Right atrium auricular region (tissue), 2 donors: Measurements from ENCODE around the gene AASDHPPT. TPM values are rescaled to one million over a fixed set of nuclear protein-coding genes. Genes with fewer than 3 reads are reported as not detected.

ENCODE experiments used
- DNase-seq: peaks from one replicate; pipeline ENCODE4 v3.0.0-alpha.2; 2019; ENCODE audit warnings: low spot score
- H3K27ac ChIP-seq, 2 donors: fragments of 200-600 bp; sonication (generic); 1 replicate in 1 of 2; 2 replicates in 1 of 2; pipeline ENCODE4 v1.5.1; 2016 to 2019
- H3K27me3 ChIP-seq, 2 donors: fragments of 200-600 bp; sonication (generic); one replicate each; pipeline versions ENCODE4 v1.5.1 to v1.6.0; 2017 to 2019
- H3K36me3 ChIP-seq: fragments of 200-600 bp; sonication (generic); one replicate; pipeline ENCODE4 v1.5.1; 2016
- H3K4me1 ChIP-seq, 2 donors: fragments of 200-600 bp; sonication (generic); one replicate each; pipeline versions ENCODE4 v1.5.1 to v1.6.0; 2017 to 2019
- H3K4me3 ChIP-seq, 2 donors: fragments of 200-600 bp; sonication (generic); 1 replicate in 1 of 2; 2 replicates in 1 of 2; pipeline ENCODE4 v1.5.1; 2017 to 2019; ENCODE audit warnings: mild to moderate bottlenecking in 1 of 2, moderate library complexity in 1 of 2
- H3K9me3 ChIP-seq, 2 donors: fragments of 200-600 bp; sonication (generic); one replicate each; pipeline ENCODE4 v1.5.1; 2019
- CTCF ChIP-seq, 2 donors: fragments of 200-600 bp; sonication (generic); IDR thresholded peaks; one replicate each; pipeline ENCODE4 v1.5.1; 2019; ENCODE audit warnings: antibody characterized with exemption in 2 of 2
- total RNA-seq, 2 donors: library from RNA; depleted of rRNA; stranded (reverse); fragments of >200 nt; gene quantifications; one replicate each; pipeline ENCODE4 v1.1.0, GENCODE V29; 2016

Gene AASDHPPT
- total RNA-seq, 2 donors from 2014 or later: 29.9 to 42.7 TPM

DNA sequence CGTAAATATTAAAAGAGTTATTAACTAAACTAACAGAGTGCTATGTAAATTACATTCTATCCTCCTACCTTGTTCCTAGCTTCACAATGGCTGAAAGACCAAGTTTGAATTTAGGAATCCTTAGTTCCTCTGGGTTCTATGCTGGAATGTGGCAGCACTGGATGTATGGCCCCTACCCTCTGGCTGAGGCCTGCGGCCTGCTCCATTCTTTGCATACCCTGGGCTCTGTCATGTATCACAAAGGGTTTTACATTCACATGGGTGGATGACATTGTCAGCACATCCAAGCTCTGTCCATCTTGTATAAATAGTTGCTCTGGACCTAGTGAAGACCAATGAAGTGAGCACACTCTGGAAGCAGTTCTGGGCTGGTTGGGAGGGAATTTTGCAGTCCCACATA lies 54.5 kb downstream of the AASDHPPT start:
- no peak overlapping the region for H3K4me3 ChIP-seq
- no peaks in the 10 kb centered on the region for H3K27me3 ChIP-seq
- H3K4me1 ChIP-seq: no peaks in the 10 kb centered on the region
- DNase-seq: no peak
- H3K36me3 ChIP-seq: no peaks in the 10 kb centered on the region
- H3K27ac ChIP-seq: no peak overlapping the region
- TF ChIP-seq CTCF (IDR thresholded peaks at IDR 0.05): no peak
- H3K9me3 ChIP-seq: no peaks in the 10 kb centered on the region

DNA sequence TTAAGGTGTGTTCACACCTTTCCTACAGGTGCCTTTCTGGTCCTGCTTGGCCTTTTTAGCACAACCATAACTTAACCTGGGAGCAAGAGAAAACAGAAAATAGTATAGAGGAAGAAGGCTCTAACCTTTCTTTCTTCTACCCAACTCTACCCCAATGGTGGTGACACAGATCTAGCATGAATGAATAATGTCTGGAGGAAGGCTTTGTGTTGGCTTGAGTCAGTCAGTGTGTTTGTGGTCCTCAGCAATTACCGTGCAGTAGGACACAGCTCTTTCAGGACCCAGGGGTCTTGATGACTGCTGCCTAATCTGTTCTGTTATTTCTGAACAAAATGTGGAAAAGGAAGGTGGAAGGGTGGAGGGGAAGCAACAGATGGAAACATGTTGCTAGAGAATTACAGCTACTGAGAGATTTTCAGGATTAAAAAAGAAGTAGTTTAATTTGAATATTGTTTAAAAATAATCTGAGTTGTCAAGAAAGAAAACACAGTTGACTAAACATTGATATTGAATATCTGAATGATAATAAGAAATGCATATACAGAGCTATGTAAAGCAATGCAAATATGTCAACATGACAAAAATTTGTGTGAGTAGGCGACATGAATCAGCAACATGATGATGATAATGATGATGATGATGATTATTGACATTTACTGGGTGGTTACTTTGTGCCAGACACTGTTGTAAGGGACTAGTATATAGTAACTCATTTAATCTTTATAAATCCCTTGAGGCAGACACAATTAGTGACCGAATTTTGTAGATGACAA lies 55.3 kb downstream of the AASDHPPT start:
- H3K27ac ChIP-seq: no peak overlapping the region
- H3K4me3 ChIP-seq: no peak overlapping the region
- H3K9me3 ChIP-seq: no peaks in the 10 kb centered on the region
- no peaks in the 10 kb centered on the region for H3K4me1 ChIP-seq
- TF ChIP-seq CTCF (IDR thresholded peaks at IDR 0.05): no peak
- H3K36me3 ChIP-seq: no peaks in the 10 kb centered on the region
- no peak for DNase-seq
- H3K27me3 ChIP-seq: no peaks in the 10 kb centered on the region

GRCh38 chr11:106133529-106133928 lies 56.1 kb downstream of the AASDHPPT start:
- DNase-seq: no peak
- no peaks in the 10 kb centered on the region for H3K27me3 ChIP-seq
- H3K4me3 ChIP-seq: no peak overlapping the region
- no peaks in the 10 kb centered on the region for H3K36me3 ChIP-seq
- H3K27ac ChIP-seq: no peak overlapping the region
- TF ChIP-seq CTCF (IDR thresholded peaks at IDR 0.05): no peak
- H3K4me1 ChIP-seq: no peaks in the 10 kb centered on the region
- H3K9me3 ChIP-seq: no peaks in the 10 kb centered on the region

GRCh38 chr11:106137061-106137460 lies 59.6 kb downstream of the AASDHPPT start:
- Histone ChIP-seq H3K27ac (no peak overlapping the region), H3K4me3 (no peak overlapping the region), H3K27me3 (no peaks in the 10 kb centered on the region), H3K9me3 (no peaks in the 10 kb centered on the region), H3K36me3 (no peaks in the 10 kb centered on the region), H3K4me1 (no peaks in the 10 kb centered on the region)
- DNase-seq: no peak
- no peak for TF ChIP-seq CTCF (IDR thresholded peaks at IDR 0.05)

GRCh38 chr11:106137758-106138157 lies 60.3 kb downstream of the AASDHPPT start:
- Histone ChIP-seq H3K9me3 (no peaks in the 10 kb centered on the region), H3K4me3 (no peak overlapping the region), H3K27ac (no peak overlapping the region), H3K27me3 (no peaks in the 10 kb centered on the region), H3K36me3 (no peaks in the 10 kb centered on the region), H3K4me1 (no peaks in the 10 kb centered on the region)
- DNase-seq: no peak
- TF ChIP-seq CTCF (IDR thresholded peaks at IDR 0.05): no peak

Other genes starting within 250 kb of the AASDHPPT start
- 10 to 100 TPM; 17.8 to 21.5 TPM for gene MSANTD4, start 55.4 kb upstream of the AASDHPPT start, total RNA-seq
- gene KBTBD3, start 315 bp upstream of the AASDHPPT start, total RNA-seq: 1 to 10 TPM; 3.3 to 4.2 TPM